GM12873 (cell line): ENCODE results near the gene SST.

Experiments
- TF ChIP-seq, protein P1 (sequence below): IDR thresholded peaks from 2 replicates; pipeline ENCODE4 v1.5.1; 2012; ENCODE audit warnings: low read depth, mild to moderate bottlenecking, moderate library complexity, low read length, control low read depth; ENCODE audit not compliant: insufficient read depth; ENCODE audit errors: missing control alignments

The SST gene

DNA sequence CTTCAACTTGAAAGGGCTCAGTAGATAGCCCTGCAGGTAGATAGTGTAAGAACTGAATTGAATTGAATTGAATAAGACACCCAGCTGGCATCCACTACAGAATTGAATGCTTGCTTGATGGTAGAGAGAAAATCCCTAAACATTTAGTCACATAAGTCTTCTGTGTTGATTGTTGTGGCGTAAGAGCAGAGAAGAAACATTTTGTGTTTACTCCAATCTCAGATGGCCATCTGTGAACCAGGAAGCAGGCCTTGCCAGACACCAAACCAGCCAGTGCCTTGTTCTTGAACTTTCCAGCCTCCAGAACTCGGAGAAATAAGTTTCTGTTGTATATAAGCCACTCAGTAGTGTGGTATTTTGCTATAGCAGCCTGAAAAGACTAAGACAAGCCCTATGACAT is 43.6 kb downstream of the SST start:
- TF ChIP-seq, protein P1, sequence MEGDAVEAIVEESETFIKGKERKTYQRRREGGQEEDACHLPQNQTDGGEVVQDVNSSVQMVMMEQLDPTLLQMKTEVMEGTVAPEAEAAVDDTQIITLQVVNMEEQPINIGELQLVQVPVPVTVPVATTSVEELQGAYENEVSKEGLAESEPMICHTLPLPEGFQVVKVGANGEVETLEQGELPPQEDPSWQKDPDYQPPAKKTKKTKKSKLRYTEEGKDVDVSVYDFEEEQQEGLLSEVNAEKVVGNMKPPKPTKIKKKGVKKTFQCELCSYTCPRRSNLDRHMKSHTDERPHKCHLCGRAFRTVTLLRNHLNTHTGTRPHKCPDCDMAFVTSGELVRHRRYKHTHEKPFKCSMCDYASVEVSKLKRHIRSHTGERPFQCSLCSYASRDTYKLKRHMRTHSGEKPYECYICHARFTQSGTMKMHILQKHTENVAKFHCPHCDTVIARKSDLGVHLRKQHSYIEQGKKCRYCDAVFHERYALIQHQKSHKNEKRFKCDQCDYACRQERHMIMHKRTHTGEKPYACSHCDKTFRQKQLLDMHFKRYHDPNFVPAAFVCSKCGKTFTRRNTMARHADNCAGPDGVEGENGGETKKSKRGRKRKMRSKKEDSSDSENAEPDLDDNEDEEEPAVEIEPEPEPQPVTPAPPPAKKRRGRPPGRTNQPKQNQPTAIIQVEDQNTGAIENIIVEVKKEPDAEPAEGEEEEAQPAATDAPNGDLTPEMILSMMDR: no peak

DNA sequence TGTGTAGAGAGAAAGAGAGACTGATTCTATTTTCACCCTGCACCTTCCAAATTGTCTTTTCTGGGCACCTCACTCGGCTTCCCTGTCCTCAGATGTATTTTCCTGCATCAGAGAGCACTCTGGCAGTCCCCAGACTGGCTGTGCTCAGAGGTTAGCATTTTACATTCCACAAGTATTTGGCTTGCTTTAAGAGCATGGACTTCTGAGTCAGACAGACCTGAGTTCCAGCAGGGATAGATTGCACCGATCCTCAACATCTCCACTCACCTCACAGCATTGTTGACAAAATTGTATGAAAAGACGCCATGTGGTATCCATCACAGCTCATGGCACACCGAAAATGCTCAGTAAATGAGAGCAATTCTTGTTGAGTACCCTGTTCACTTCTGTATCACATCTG is 45.6 kb downstream of the SST start:
- TF ChIP-seq, protein P1: no peak

DNA sequence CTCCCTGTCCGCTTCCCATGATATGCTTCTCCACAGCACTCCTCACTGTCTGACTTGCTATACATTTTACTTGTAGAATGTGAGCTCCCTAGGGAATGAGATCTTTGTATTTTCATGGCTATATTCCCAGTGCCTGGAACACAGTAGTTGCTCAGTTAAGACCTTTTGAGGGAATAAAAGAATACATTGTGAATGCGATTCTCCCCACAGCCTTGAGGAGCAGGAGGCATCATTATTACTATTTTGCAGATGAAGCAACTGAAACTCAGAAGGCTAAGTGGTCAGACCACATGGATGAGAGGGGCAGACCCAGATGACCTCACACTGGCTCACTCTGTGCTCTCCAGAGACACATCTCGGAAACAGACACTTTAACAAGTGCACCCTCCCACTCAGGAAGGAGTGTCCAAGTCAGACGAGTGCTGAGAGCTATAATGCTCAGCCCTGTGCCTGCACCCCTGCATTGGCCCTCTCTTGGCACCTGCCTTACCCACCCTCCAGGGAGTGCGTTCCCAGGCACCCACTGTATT is 46.8 kb downstream of the SST start:
- TF ChIP-seq, protein P1: no peak

DNA sequence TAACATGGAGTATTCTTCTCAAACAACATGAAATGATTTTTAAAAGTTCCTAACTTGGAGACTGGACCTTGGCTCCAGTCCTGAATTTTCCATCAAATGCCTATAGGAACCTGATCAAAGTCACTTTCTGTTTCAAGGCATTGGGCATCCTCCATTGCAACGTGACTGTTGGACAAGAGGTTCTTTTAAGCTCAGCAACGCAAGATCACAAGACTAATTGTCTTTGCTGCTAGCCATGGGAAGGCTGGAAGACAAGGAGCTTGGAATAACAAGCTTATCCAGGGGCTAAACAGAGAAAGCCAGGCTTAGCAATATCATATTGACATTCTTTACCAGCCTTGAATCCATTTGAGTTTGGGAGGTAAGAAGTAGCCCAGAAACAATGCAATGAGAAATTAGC is 48.3 kb downstream of the SST start:
- TF ChIP-seq, protein P1: no peak

- TF ChIP-seq, protein P1: no peak
Observed at GRCh38 chr3:187619461-187619860, 50.7 kb downstream of the SST start.
